ENCODE results near the gene ARL4D.
"Not testable (repeated sequence)": the region's sequence is repeated elsewhere in the genome, so short reads cannot be mapped to it uniquely, and the experiment has no call there.

ARL4D gene

GRCh38 chr17:43395165-43395564 lies 3.6 kb upstream of the ARL4D start:
- no peak for DNase-seq (ENCODE audit: low read depth in 2 of 2)

- DNase-seq (ENCODE audit: low read depth in 2 of 2) = no peak
Observed at GRCh38 chr17:43396491-43397060, 2.2 kb upstream of the ARL4D start.

GRCh38 chr17:43399839-43400328 lies 1.1 kb downstream of the ARL4D start:
- no peak for DNase-seq (ENCODE audit: low read depth in 2 of 2)

GRCh38 chr17:43400943-43401717 lies 2.3 kb downstream of the ARL4D start:
- no peak for DNase-seq (ENCODE audit: low read depth in 2 of 2)

GRCh38 chr17:43402078-43402477 lies 3.3 kb downstream of the ARL4D start:
- no peak for DNase-seq (ENCODE audit: low read depth in 2 of 2)

- DNase-seq (ENCODE audit: low read depth in 2 of 2) = no peak
Observed at GRCh38 chr17:43402567-43402966, 3.8 kb downstream of the ARL4D start.

- no peak for DNase-seq (ENCODE audit: low read depth in 2 of 2)
Observed at GRCh38 chr17:43403846-43404245, 5.1 kb downstream of the ARL4D start.

GRCh38 chr17:43405861-43406260 lies 7.1 kb downstream of the ARL4D start:
- DNase-seq (ENCODE audit: low read depth in 2 of 2) = no peak

- DNase-seq (ENCODE audit: low read depth in 2 of 2) = peak in 1 of 2 experiments; percentile 56
Observed at GRCh38 chr17:43406676-43407645, 8.2 kb downstream of the ARL4D start.

- DNase-seq (ENCODE audit: low read depth in 2 of 2) = no peak
Observed at GRCh38 chr17:43409131-43409530, 10.3 kb downstream of the ARL4D start.

- DNase-seq (ENCODE audit: low read depth in 2 of 2) = no peak
Observed at GRCh38 chr17:43410557-43411368, 12.0 kb downstream of the ARL4D start.

GRCh38 chr17:43411369-43411677 lies 12.5 kb downstream of the ARL4D start:
- DNase-seq (ENCODE audit: low read depth in 2 of 2) = no peak

GRCh38 chr17:43411749-43412148 lies 13.0 kb downstream of the ARL4D start:
- DNase-seq (ENCODE audit: low read depth in 2 of 2) = no peak

- DNase-seq (ENCODE audit: low read depth in 2 of 2) = no peak
Observed at GRCh38 chr17:43412166-43412565, 13.4 kb downstream of the ARL4D start.

- DNase-seq (ENCODE audit: low read depth in 2 of 2) = no peak
Observed at GRCh38 chr17:43416998-43417890, 18.5 kb downstream of the ARL4D start.

- peak; percentile 71 to 77 for DNase-seq (ENCODE audit: low read depth in 2 of 2)
Observed at GRCh38 chr17:43418441-43419374, 19.9 kb downstream of the ARL4D start.

- not testable (repeated sequence) for DNase-seq (ENCODE audit: low read depth in 2 of 2)
Observed at GRCh38 chr17:43419375-43419882, 20.6 kb downstream of the ARL4D start.

- no peak for DNase-seq (ENCODE audit: low read depth in 2 of 2)
Observed at GRCh38 chr17:43423777-43424455, 25.1 kb downstream of the ARL4D start.
